Head of caudate nucleus (tissue), 42 donors: Measurements from ENCODE around the gene PTPRM.
A peak's percentile ranks its signal among the peaks of the same experiment; 100 is the strongest.

Source experiments
- DNase-seq, 42 donors: peaks; one replicate each; pipeline versions ENCODE4 v3.0.0 to v3.0.0-alpha.2; 2020 to 2021; ENCODE audit warnings: mixed read lengths in 7 of 42
- intact Hi-C: fragments of 100-400 bp; cut with DNase I; formaldehyde crosslinking; loops from one replicate; pipeline ENCODE4 v1.15.0; 2022

PTPRM gene

GRCh38 chr18:7978834-7979233, 411.7 kb downstream of the PTPRM start:
- intact Hi-C loops: no loop called here
- DNase-seq: no peak

GRCh38 chr18:7979714-7980113, 412.6 kb downstream of the PTPRM start:
- DNase-seq: no peak
- intact Hi-C loops: no loop called here

- DNase-seq: no peak
- intact Hi-C loops: no loop called here
Observed at GRCh38 chr18:7980136-7980535, 413.0 kb downstream of the PTPRM start.

GRCh38 chr18:7980656-7981055, 413.5 kb downstream of the PTPRM start:
- peak in 1 of 42 donors; percentile 13 for DNase-seq
- intact Hi-C loops: no loop called here

- intact Hi-C loops: no loop called here
- no peak for DNase-seq
Observed at GRCh38 chr18:7982216-7982615, 415.1 kb downstream of the PTPRM start.

GRCh38 chr18:7987284-7987976, 420.3 kb downstream of the PTPRM start:
- DNase-seq: no peak
- intact Hi-C loops: no loop called here

- no peak for DNase-seq
- intact Hi-C loops: no loop called here
Observed at GRCh38 chr18:7990670-7991069, 423.6 kb downstream of the PTPRM start.

GRCh38 chr18:8001711-8002301, 434.7 kb downstream of the PTPRM start:
- no peak for DNase-seq
- intact Hi-C loops: no loop called here

- DNase-seq: no peak
- intact Hi-C loops: no loop called here
Observed at GRCh38 chr18:8003878-8004675, 437.0 kb downstream of the PTPRM start.

GRCh38 chr18:8004792-8005191, 437.7 kb downstream of the PTPRM start:
- DNase-seq: no peak
- intact Hi-C loops: no loop called here

GRCh38 chr18:8005870-8006569, 438.9 kb downstream of the PTPRM start:
- intact Hi-C loops: no loop called here
- no peak for DNase-seq

- intact Hi-C loops: no loop called here
- DNase-seq: no peak
Observed at GRCh38 chr18:8006979-8007378, 439.9 kb downstream of the PTPRM start.

GRCh38 chr18:8008033-8008432, 440.9 kb downstream of the PTPRM start:
- DNase-seq: no peak
- intact Hi-C loops: no loop called here

GRCh38 chr18:8011361-8011760, 444.2 kb downstream of the PTPRM start:
- DNase-seq: no peak
- intact Hi-C loops: no loop called here

- DNase-seq: no peak
- intact Hi-C loops: no loop called here
Observed at GRCh38 chr18:8011906-8012305, 444.8 kb downstream of the PTPRM start.

- intact Hi-C loops: no loop called here
- DNase-seq: no peak
Observed at GRCh38 chr18:8018701-8019331, 451.7 kb downstream of the PTPRM start.

- DNase-seq: no peak
- intact Hi-C loops: no loop called here
Observed at GRCh38 chr18:8019600-8019999, 452.5 kb downstream of the PTPRM start.

GRCh38 chr18:8020132-8020846, 453.2 kb downstream of the PTPRM start:
- intact Hi-C loops: no loop called here
- no peak for DNase-seq

GRCh38 chr18:8029061-8029460, 461.9 kb downstream of the PTPRM start:
- intact Hi-C loops: no loop called here
- no peak for DNase-seq
